Bronchial epithelial cell (primary cell): ENCODE results near the gene ATF7IP. TPM values are rescaled to one million over a fixed set of nuclear protein-coding genes. Genes with fewer than 3 reads are reported as not detected.
A peak's percentile ranks its signal among the peaks of the same experiment; 100 is the strongest.

Experiments used
- DNase-seq: peaks from one replicate; pipeline ENCODE4 v3.0.0-alpha.2; 2010; ENCODE audit warnings: low read depth
- FAIRE-seq: peaks from 2 replicates; lab custom pipeline; 2011; peaks lifted over from hg19 to GRCh38; lab: Jason Lieb, UNC
- H3K27me3 ChIP-seq: 2 replicates; pipeline ENCODE4 v1.5.1; 2011; ENCODE audit warnings: low read length; ENCODE audit not compliant: control insufficient read depth, insufficient read depth
- H3K36me3 ChIP-seq: 2 replicates; pipeline ENCODE4 v1.5.1; 2011; ENCODE audit warnings: low read length; ENCODE audit not compliant: control insufficient read depth, insufficient read depth
- H3K4me3 ChIP-seq: 2 replicates; pipeline ENCODE4 v1.5.1; 2011; ENCODE audit warnings: mild to moderate bottlenecking, low read depth, low read length, control low read depth
- total RNA-seq: library from RNA; depleted of rRNA; stranded (reverse); fragments of >200 nt; gene quantifications from 2 replicates; pipeline ENCODE4 v1.2.1, GENCODE V29; 2014
- TF ChIP-seq, protein P1 (sequence below): IDR thresholded peaks from 2 replicates; pipeline ENCODE4 v1.5.1; 2011; ENCODE audit warnings: mild to moderate bottlenecking, moderate library complexity, low read length, control low read depth, inconsistent platforms; ENCODE audit not compliant: insufficient read depth, severe bottlenecking

The ATF7IP gene
- total RNA-seq, 1 donor from 2014 or later, result 22.4 TPM

DNA sequence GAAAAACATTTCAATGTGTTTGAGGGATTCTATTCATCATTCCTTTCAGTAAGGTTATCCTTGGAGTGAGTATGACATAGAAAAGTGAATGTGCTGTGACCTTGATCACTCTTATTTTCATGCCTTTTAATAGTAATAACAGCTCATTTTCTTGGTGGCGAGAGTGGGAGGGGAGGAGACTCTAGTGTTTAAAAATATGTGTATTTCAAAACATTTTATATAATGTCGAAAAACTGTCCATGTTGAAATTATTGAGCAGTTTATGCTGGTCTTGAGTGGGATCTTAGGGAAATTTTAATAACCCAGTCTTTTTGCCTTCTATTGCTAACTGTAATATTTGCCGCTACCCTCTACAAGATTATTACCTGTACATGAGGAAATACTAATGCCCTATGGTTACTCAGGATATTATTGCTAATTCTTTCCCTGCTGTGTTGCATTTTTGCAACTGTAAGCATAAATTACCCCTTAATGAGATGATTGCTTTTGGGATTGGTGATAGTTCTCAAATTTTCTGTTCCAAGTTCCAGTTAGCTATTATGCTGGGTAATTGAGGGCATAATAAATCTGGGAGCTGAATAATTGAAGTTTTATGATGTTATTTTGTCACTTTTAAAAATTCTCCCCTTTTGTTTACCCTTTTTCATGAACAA, 21.9 kb downstream of the ATF7IP start:
- FAIRE-seq (no peak), DNase-seq (no peak)
- Histone ChIP-seq H3K36me3 (no peaks in the 10 kb centered on the region), H3K27me3 (no peaks in the 10 kb centered on the region), H3K4me3 (no peak overlapping the region)
- TF ChIP-seq, protein P1, sequence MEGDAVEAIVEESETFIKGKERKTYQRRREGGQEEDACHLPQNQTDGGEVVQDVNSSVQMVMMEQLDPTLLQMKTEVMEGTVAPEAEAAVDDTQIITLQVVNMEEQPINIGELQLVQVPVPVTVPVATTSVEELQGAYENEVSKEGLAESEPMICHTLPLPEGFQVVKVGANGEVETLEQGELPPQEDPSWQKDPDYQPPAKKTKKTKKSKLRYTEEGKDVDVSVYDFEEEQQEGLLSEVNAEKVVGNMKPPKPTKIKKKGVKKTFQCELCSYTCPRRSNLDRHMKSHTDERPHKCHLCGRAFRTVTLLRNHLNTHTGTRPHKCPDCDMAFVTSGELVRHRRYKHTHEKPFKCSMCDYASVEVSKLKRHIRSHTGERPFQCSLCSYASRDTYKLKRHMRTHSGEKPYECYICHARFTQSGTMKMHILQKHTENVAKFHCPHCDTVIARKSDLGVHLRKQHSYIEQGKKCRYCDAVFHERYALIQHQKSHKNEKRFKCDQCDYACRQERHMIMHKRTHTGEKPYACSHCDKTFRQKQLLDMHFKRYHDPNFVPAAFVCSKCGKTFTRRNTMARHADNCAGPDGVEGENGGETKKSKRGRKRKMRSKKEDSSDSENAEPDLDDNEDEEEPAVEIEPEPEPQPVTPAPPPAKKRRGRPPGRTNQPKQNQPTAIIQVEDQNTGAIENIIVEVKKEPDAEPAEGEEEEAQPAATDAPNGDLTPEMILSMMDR, result no peak

DNA sequence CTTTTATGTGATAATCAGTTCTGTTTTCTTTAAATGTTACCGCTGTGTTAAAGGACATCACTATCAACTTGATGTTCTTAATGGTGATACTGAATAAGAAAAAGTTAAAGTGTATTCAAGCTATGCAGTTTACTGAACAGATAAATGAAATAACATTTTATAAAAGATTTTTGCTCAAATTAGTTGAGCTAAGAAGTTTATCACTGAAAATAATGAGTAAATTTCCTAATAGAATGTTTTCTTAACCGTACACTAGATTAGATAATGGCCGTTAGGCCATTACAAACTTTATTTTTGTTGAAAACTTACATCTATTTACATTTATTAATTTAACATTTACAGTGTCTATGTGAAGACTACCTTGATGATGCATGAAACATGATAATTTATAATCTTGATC, 25.0 kb downstream of the ATF7IP start:
- Histone ChIP-seq H3K36me3 (no peaks in the 10 kb centered on the region), H3K4me3 (no peak overlapping the region), H3K27me3 (no peaks in the 10 kb centered on the region)
- DNase-seq (no peak), FAIRE-seq (no peak)
- TF ChIP-seq, protein P1, result no peak

DNA sequence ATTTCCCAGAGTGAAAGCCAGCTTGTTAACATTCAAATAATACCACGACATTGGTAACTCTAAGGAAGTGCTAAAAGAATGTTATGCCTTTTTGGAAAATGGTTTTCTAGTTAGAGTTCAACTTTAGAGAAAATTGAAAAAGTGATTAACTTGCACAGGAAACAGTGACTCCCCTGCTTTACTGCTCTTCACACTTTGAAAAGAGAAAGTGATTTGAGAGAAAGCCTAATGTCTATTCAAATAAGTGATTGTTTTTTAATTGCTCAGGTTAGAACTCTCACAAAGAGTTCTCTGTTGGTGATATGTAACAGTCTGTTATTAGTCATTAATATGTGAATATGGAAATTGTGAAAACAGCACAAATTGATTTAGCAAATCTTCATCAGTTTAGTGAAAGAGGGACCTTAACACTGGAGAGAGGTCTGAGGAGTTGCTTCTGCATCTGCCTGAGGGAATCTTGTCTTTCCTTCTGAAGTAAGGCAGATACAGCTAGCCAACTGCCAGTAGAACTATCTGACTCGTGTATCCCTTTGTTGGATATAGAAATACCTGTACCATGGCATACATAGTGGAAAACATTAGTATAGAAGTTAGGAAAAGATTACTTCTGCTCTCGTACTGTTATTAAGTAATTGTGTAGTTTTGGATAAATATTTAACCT, 25.5 kb downstream of the ATF7IP start:
- TF ChIP-seq, protein P1, result no peak
- no peak for FAIRE-seq
- no peak overlapping the region for H3K4me3 ChIP-seq
- H3K36me3 ChIP-seq, result no peaks in the 10 kb centered on the region
- H3K27me3 ChIP-seq, result no peaks in the 10 kb centered on the region
- no peak for DNase-seq

DNA sequence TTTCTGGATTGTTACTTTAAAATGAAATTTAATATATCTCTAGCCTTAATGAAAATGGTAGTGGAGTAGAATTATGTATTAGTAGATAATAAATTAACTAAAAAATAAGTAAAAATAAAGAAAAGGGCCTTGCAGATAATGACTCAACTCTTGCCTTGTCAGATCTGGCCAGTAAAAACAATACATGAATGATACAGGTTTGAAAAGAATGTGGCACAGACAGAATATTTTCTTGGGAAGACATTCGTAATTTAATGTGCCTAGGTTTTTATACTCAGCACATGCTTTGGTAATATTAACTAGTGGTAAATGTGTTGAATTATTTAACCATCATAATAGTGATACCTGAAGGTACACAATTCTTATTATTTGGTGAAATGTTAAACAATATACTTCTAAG, 28.3 kb downstream of the ATF7IP start:
- no peak overlapping the region for H3K4me3 ChIP-seq
- TF ChIP-seq, protein P1, result no peak
- H3K36me3 ChIP-seq, result no peaks in the 10 kb centered on the region
- no peak for FAIRE-seq
- no peak for DNase-seq
- H3K27me3 ChIP-seq, result no peaks in the 10 kb centered on the region

- FAIRE-seq, result no peak
- no peak overlapping the region for H3K4me3 ChIP-seq
- TF ChIP-seq, protein P1, result no peak
- no peaks in the 10 kb centered on the region for H3K36me3 ChIP-seq
- no peaks in the 10 kb centered on the region for H3K27me3 ChIP-seq
- peak; percentile 85 for DNase-seq
Observed at GRCh38 chr12:14394317-14395073, 29.0 kb downstream of the ATF7IP start.
